GM08714 (cell line): Measurements from ENCODE around the gene KCNK18.

Experiments
- H3K4me3 ChIP-seq: fragments of 200-500 bp; sonication (Bioruptor generic); 2 replicates; pipeline ENCODE4 v1.5.1; 2014; ENCODE audit warnings: mild to moderate bottlenecking, low read length, inconsistent platforms
- ZNF274 ChIP-seq: IDR thresholded peaks from 2 replicates; pipeline ENCODE4 v1.6.1; 2012; ENCODE audit warnings: mild to moderate bottlenecking, low read depth, low read length

The KCNK18 gene

GRCh38 chr10:117197189-117197588, at the start of gene KCNK18:
Gene KCNK18, plus strand, starts transcription at chr10:117197489. Its CDS starts 0 bp downstream, at chr10:117197489.
- TF ChIP-seq ZNF274: no peak

GRCh38 chr10:117148284-117148683, 49.0 kb upstream of the KCNK18 start:
- TF ChIP-seq ZNF274: no peak
- no peak overlapping the region for H3K4me3 ChIP-seq

More at GRCh38 chr10:117197189-117197588, at the start of gene KCNK18:
- no peak within 1 kb of the TSS for H3K4me3 ChIP-seq

GRCh38 chr10:117152668-117153067, 44.6 kb upstream of the KCNK18 start:
- TF ChIP-seq ZNF274: no peak
- H3K4me3 ChIP-seq: no peak overlapping the region

- H3K4me3 ChIP-seq: no peak overlapping the region
- no peak for TF ChIP-seq ZNF274
These were observed 39.0 kb upstream of the KCNK18 start for GRCh38 chr10:117158297-117158696.

- no peak for TF ChIP-seq ZNF274
- H3K4me3 ChIP-seq: no peak overlapping the region
These were observed 37.9 kb upstream of the KCNK18 start for GRCh38 chr10:117159390-117159789.

- no peak for TF ChIP-seq ZNF274
- H3K4me3 ChIP-seq: no peak overlapping the region
These were observed 36.7 kb upstream of the KCNK18 start for GRCh38 chr10:117160567-117160966.

- no peak for TF ChIP-seq ZNF274
- H3K4me3 ChIP-seq: no peak overlapping the region
These were observed 35.8 kb upstream of the KCNK18 start for GRCh38 chr10:117161386-117162033.

- no peak for TF ChIP-seq ZNF274
- H3K4me3 ChIP-seq: no peak overlapping the region
These were observed 34.9 kb upstream of the KCNK18 start for GRCh38 chr10:117162093-117163060.

GRCh38 chr10:117163061-117163953, 34.0 kb upstream of the KCNK18 start:
- no peak for TF ChIP-seq ZNF274
- no peak overlapping the region for H3K4me3 ChIP-seq

- no peak overlapping the region for H3K4me3 ChIP-seq
- no peak for TF ChIP-seq ZNF274
These were observed 33.2 kb upstream of the KCNK18 start for GRCh38 chr10:117163954-117164548.

GRCh38 chr10:117164592-117165537, 32.4 kb upstream of the KCNK18 start:
- no peak for TF ChIP-seq ZNF274
- no peak overlapping the region for H3K4me3 ChIP-seq

GRCh38 chr10:117165538-117166417, 31.5 kb upstream of the KCNK18 start:
- no peak for TF ChIP-seq ZNF274
- H3K4me3 ChIP-seq: no peak overlapping the region
